ENCODE results near the gene GAS2.

GAS2 gene

GRCh38 chr11:22795914-22796313 is 129.5 kb downstream of the GAS2 start:
- H2AFZ ChIP-seq (ENCODE audit: low read depth, low read length, severe bottlenecking), result no peak overlapping the region
- no peak overlapping the region for H3K4me3 ChIP-seq (ENCODE audit: insufficient read depth, low read length, poor library complexity, severe bottlenecking)
- H3K27ac ChIP-seq (ENCODE audit: low read depth, low read length), result no peak overlapping the region
- no peak overlapping the region for H3K9ac ChIP-seq (ENCODE audit: low read length)
- H3K4me2 ChIP-seq (ENCODE audit: low read depth, low read length, poor library complexity, severe bottlenecking), result no peak overlapping the region
- H3F3A ChIP-seq (ENCODE audit: insufficient read depth), result no peaks in the 10 kb centered on the region
- H3K9me2 ChIP-seq (replicated peaks; ENCODE audit: insufficient read depth, low read length), result no peaks in the 10 kb centered on the region
- H3K36me3 ChIP-seq (ENCODE audit: low read length), result no peaks in the 10 kb centered on the region
- H4K20me1 ChIP-seq (ENCODE audit: low read depth, low read length), result no peaks in the 10 kb centered on the region
- no peaks in the 10 kb centered on the region for H3K27me3 ChIP-seq (ENCODE audit: low read length)
- no peaks in the 10 kb centered on the region for H3K9me3 ChIP-seq (ENCODE audit: insufficient read depth, low read length)
- no peak for TF ChIP-seq CTCF (IDR thresholded peaks at IDR 0.05; ENCODE audit: insufficient read depth, low read length, poor library complexity, severe bottlenecking)
- no peak for TF ChIP-seq EZH2phosphoT487 (conservative IDR thresholded peaks at IDR 0.05; ENCODE audit: low read length)
- no peaks in the 10 kb centered on the region for H3K79me2 ChIP-seq (ENCODE audit: insufficient read depth, low read length)

- Histone ChIP-seq H3K27me3 (ENCODE audit: low read length) (no peaks in the 10 kb centered on the region), H3K9me2 (replicated peaks; ENCODE audit: insufficient read depth, low read length) (no peaks in the 10 kb centered on the region), H2AFZ (ENCODE audit: low read depth, low read length, severe bottlenecking) (no peak overlapping the region), H3F3A (ENCODE audit: insufficient read depth) (no peaks in the 10 kb centered on the region), H3K9ac (ENCODE audit: low read length) (no peak overlapping the region), H3K27ac (ENCODE audit: low read depth, low read length) (no peak overlapping the region), H3K4me2 (ENCODE audit: low read depth, low read length, poor library complexity, severe bottlenecking) (no peak overlapping the region), H3K79me2 (ENCODE audit: insufficient read depth, low read length) (no peaks in the 10 kb centered on the region), H4K20me1 (ENCODE audit: low read depth, low read length) (no peaks in the 10 kb centered on the region), H3K9me3 (ENCODE audit: insufficient read depth, low read length) (no peaks in the 10 kb centered on the region), H3K4me3 (ENCODE audit: insufficient read depth, low read length, poor library complexity, severe bottlenecking) (no peak overlapping the region), H3K36me3 (ENCODE audit: low read length) (no peaks in the 10 kb centered on the region)
- TF ChIP-seq CTCF (IDR thresholded peaks at IDR 0.05; ENCODE audit: insufficient read depth, low read length, poor library complexity, severe bottlenecking) (no peak), EZH2phosphoT487 (conservative IDR thresholded peaks at IDR 0.05; ENCODE audit: low read length) (no peak)
These were observed 130.6 kb downstream of the GAS2 start for GRCh38 chr11:22797047-22797446.

- no peaks in the 10 kb centered on the region for H3K36me3 ChIP-seq (ENCODE audit: low read length)
- H2AFZ ChIP-seq (ENCODE audit: low read depth, low read length, severe bottlenecking), result no peak overlapping the region
- H3K79me2 ChIP-seq (ENCODE audit: insufficient read depth, low read length), result no peaks in the 10 kb centered on the region
- no peaks in the 10 kb centered on the region for H3K27me3 ChIP-seq (ENCODE audit: low read length)
- H3K9me2 ChIP-seq (replicated peaks; ENCODE audit: insufficient read depth, low read length), result no peaks in the 10 kb centered on the region
- H3K4me2 ChIP-seq (ENCODE audit: low read depth, low read length, poor library complexity, severe bottlenecking), result no peak overlapping the region
- H3K9ac ChIP-seq (ENCODE audit: low read length), result no peak overlapping the region
- H3F3A ChIP-seq (ENCODE audit: insufficient read depth), result no peaks in the 10 kb centered on the region
- no peaks in the 10 kb centered on the region for H3K9me3 ChIP-seq (ENCODE audit: insufficient read depth, low read length)
- H3K27ac ChIP-seq (ENCODE audit: low read depth, low read length), result no peak overlapping the region
- H4K20me1 ChIP-seq (ENCODE audit: low read depth, low read length), result no peaks in the 10 kb centered on the region
- H3K4me3 ChIP-seq (ENCODE audit: insufficient read depth, low read length, poor library complexity, severe bottlenecking), result no peak overlapping the region
- TF ChIP-seq CTCF (IDR thresholded peaks at IDR 0.05; ENCODE audit: insufficient read depth, low read length, poor library complexity, severe bottlenecking) (no peak), EZH2phosphoT487 (conservative IDR thresholded peaks at IDR 0.05; ENCODE audit: low read length) (no peak)
These were observed 132.5 kb downstream of the GAS2 start for GRCh38 chr11:22798901-22799300.
